ENCODE measurements around the gene NELL2. TPM values are rescaled to one million over a fixed set of nuclear protein-coding genes. Genes with fewer than 3 reads are reported as not detected.

Gene NELL2
- total and polyA plus RNA-seq, 4 donors = 0.09 to 0.42 (median 0.17) TPM; not detected in 1

GRCh38 chr12:44649693-44650092 lies 226.4 kb downstream of the NELL2 start:
- Histone ChIP-seq H3K9ac (ENCODE audit: low read depth in 1 of 2, low read length in 2 of 2) (no peak overlapping the region), H3K27me3 (ENCODE audit: control insufficient read depth in 4 of 4, insufficient read depth in 4 of 4, low read length in 3 of 4) (no peaks in the 10 kb centered on the region), H3K9me3 (ENCODE audit: control insufficient read depth in 4 of 4, low read length in 3 of 4) (no peaks in the 10 kb centered on the region), H3K36me3 (ENCODE audit: control insufficient read depth in 4 of 4, insufficient read depth in 3 of 4, low read depth in 1 of 4, low read length in 3 of 4) (no peaks in the 10 kb centered on the region), H3K4me3 (ENCODE audit: low read depth in 1 of 3, low read length in 3 of 3) (no peak overlapping the region), H3K27ac (ENCODE audit: low read depth in 1 of 2, low read length in 2 of 2) (no peak overlapping the region), H3K4me1 (ENCODE audit: control insufficient read depth in 4 of 4, insufficient read depth in 4 of 4, low read length in 3 of 4) (no peaks in the 10 kb centered on the region)
- DNase-seq (ENCODE audit: low spot score) = no peak
- 60% methylated on average over 2 of the region's 2 CpGs for WGBS
- TF ChIP-seq REST (IDR thresholded peaks at IDR 0.05) (no peak), HNF4G (IDR thresholded peaks at IDR 0.05) (no peak), RAD21 (IDR thresholded peaks at IDR 0.05) (no peak), YY1 (IDR thresholded peaks at IDR 0.05) (no peak), FOXA1 (IDR thresholded peaks at IDR 0.05) (no peak), SP1 (IDR thresholded peaks at IDR 0.05) (no peak), NR2F2 (IDR thresholded peaks at IDR 0.05) (no peak), ATF3 (IDR thresholded peaks at IDR 0.05) (no peak), RXRA (IDR thresholded peaks at IDR 0.05) (no peak), FOXA2 (IDR thresholded peaks at IDR 0.05) (no peak), ZBTB33 (IDR thresholded peaks at IDR 0.05) (no peak), GABPA (IDR thresholded peaks at IDR 0.05 in 1 of 2, conservative IDR thresholded peaks at IDR 0.05 in 1 of 2) (no peak)
- TF ChIP-seq, protein P1, sequence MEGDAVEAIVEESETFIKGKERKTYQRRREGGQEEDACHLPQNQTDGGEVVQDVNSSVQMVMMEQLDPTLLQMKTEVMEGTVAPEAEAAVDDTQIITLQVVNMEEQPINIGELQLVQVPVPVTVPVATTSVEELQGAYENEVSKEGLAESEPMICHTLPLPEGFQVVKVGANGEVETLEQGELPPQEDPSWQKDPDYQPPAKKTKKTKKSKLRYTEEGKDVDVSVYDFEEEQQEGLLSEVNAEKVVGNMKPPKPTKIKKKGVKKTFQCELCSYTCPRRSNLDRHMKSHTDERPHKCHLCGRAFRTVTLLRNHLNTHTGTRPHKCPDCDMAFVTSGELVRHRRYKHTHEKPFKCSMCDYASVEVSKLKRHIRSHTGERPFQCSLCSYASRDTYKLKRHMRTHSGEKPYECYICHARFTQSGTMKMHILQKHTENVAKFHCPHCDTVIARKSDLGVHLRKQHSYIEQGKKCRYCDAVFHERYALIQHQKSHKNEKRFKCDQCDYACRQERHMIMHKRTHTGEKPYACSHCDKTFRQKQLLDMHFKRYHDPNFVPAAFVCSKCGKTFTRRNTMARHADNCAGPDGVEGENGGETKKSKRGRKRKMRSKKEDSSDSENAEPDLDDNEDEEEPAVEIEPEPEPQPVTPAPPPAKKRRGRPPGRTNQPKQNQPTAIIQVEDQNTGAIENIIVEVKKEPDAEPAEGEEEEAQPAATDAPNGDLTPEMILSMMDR (IDR thresholded peaks at IDR 0.05; ENCODE audit: low read depth, low read length, missing input control) = no peak

GRCh38 chr12:44647917-44648690 lies 228.0 kb downstream of the NELL2 start:
- H3K4me1 ChIP-seq (ENCODE audit: control insufficient read depth in 4 of 4, insufficient read depth in 4 of 4, low read length in 3 of 4) = no peaks in the 10 kb centered on the region
- no peak overlapping the region for H3K4me3 ChIP-seq (ENCODE audit: low read depth in 1 of 3, low read length in 3 of 3)
- TF ChIP-seq EGR1 (IDR thresholded peaks at IDR 0.05; ENCODE audit: low read depth in 2 of 2) = no peak
- no peak for TF ChIP-seq ATF3 (IDR thresholded peaks at IDR 0.05)
- TF ChIP-seq NR2F2 (IDR thresholded peaks at IDR 0.05) = no peak
- no peak for TF ChIP-seq MAX (IDR thresholded peaks at IDR 0.05)
- TF ChIP-seq HNF4G (IDR thresholded peaks at IDR 0.05) = no peak
- TF ChIP-seq REST (IDR thresholded peaks at IDR 0.05) = no peak
- no peak for TF ChIP-seq RXRA (IDR thresholded peaks at IDR 0.05)
- WGBS = 68% methylated on average over 5 of the region's 5 CpGs
- no peaks in the 10 kb centered on the region for H3K9me3 ChIP-seq (ENCODE audit: control insufficient read depth in 4 of 4, low read length in 3 of 4)
- no peaks in the 10 kb centered on the region for H3K27me3 ChIP-seq (ENCODE audit: control insufficient read depth in 4 of 4, insufficient read depth in 4 of 4, low read length in 3 of 4)
- no peak for DNase-seq (ENCODE audit: low spot score)
- H3K27ac ChIP-seq (ENCODE audit: low read depth in 1 of 2, low read length in 2 of 2) = no peak overlapping the region
- H3K36me3 ChIP-seq (ENCODE audit: control insufficient read depth in 4 of 4, insufficient read depth in 3 of 4, low read depth in 1 of 4, low read length in 3 of 4) = no peaks in the 10 kb centered on the region
- no peak overlapping the region for H3K9ac ChIP-seq (ENCODE audit: low read depth in 1 of 2, low read length in 2 of 2)

All from liver (tissue), 9 donors.